ENCODE data around the gene RHOBTB3. TPM values are rescaled to one million over a fixed set of nuclear protein-coding genes. Genes with fewer than 3 reads are reported as not detected.

Gene RHOBTB3
- total and polyA plus RNA-seq, 4 donors: 10.5 to 59.8 (median 39.8) TPM

- 95% methylated on average over 1 of the region's 1 CpG for WGBS
- H3K4me3 ChIP-seq (ENCODE audit: low read depth in 1 of 3, low read length in 3 of 3): no peak overlapping the region
- no peaks in the 10 kb centered on the region for H3K9me3 ChIP-seq (ENCODE audit: control insufficient read depth in 4 of 4, low read length in 3 of 4)
- DNase-seq (ENCODE audit: low spot score): no peak
- no peaks in the 10 kb centered on the region for H3K36me3 ChIP-seq (ENCODE audit: control insufficient read depth in 4 of 4, insufficient read depth in 3 of 4, low read depth in 1 of 4, low read length in 3 of 4)
- no peak for TF ChIP-seq JUND (IDR thresholded peaks at IDR 0.05)
- TF ChIP-seq RAD21 (IDR thresholded peaks at IDR 0.05): no peak
- no peaks in the 10 kb centered on the region for H3K4me1 ChIP-seq (ENCODE audit: control insufficient read depth in 4 of 4, insufficient read depth in 4 of 4, low read length in 3 of 4)
- no peak overlapping the region for H3K27ac ChIP-seq (ENCODE audit: low read depth in 1 of 2, low read length in 2 of 2)
- H3K27me3 ChIP-seq (ENCODE audit: control insufficient read depth in 4 of 4, insufficient read depth in 4 of 4, low read length in 3 of 4): no peaks in the 10 kb centered on the region
- no peak overlapping the region for H3K9ac ChIP-seq (ENCODE audit: low read depth in 1 of 2, low read length in 2 of 2)
These were observed 41.5 kb upstream of the RHOBTB3 start for GRCh38 chr5:95689680-95690079.

- Histone ChIP-seq H3K9ac (ENCODE audit: low read depth in 1 of 2, low read length in 2 of 2) (no peak overlapping the region), H3K9me3 (ENCODE audit: control insufficient read depth in 4 of 4, low read length in 3 of 4) (no peaks in the 10 kb centered on the region), H3K36me3 (ENCODE audit: control insufficient read depth in 4 of 4, insufficient read depth in 3 of 4, low read depth in 1 of 4, low read length in 3 of 4) (no peaks in the 10 kb centered on the region), H3K4me3 (ENCODE audit: low read depth in 1 of 3, low read length in 3 of 3) (no peak overlapping the region), H3K4me1 (ENCODE audit: control insufficient read depth in 4 of 4, insufficient read depth in 4 of 4, low read length in 3 of 4) (no peaks in the 10 kb centered on the region), H3K27ac (ENCODE audit: low read depth in 1 of 2, low read length in 2 of 2) (no peak overlapping the region), H3K27me3 (ENCODE audit: control insufficient read depth in 4 of 4, insufficient read depth in 4 of 4, low read length in 3 of 4) (no peaks in the 10 kb centered on the region)
- DNase-seq (ENCODE audit: low spot score): no peak
- TF ChIP-seq MAX (IDR thresholded peaks at IDR 0.05) (no peak), EGR1 (IDR thresholded peaks at IDR 0.05; ENCODE audit: low read depth in 2 of 2) (no peak), HNF4G (IDR thresholded peaks at IDR 0.05) (no peak), RXRA (IDR thresholded peaks at IDR 0.05) (no peak), ATF3 (IDR thresholded peaks at IDR 0.05) (no peak), FOXA2 (IDR thresholded peaks at IDR 0.05) (no peak), SP1 (IDR thresholded peaks at IDR 0.05) (no peak), CTCF (IDR thresholded peaks at IDR 0.05; ENCODE audit: low read depth, low read length, missing input control) (no peak), FOXA1 (IDR thresholded peaks at IDR 0.05) (no peak)
These were observed 40.8 kb upstream of the RHOBTB3 start for GRCh38 chr5:95690333-95690732.

- Histone ChIP-seq H3K9ac (ENCODE audit: low read depth in 1 of 2, low read length in 2 of 2) (no peak overlapping the region), H3K9me3 (ENCODE audit: control insufficient read depth in 4 of 4, low read length in 3 of 4) (no peaks in the 10 kb centered on the region), H3K4me3 (ENCODE audit: low read depth in 1 of 3, low read length in 3 of 3) (no peak overlapping the region), H3K36me3 (ENCODE audit: control insufficient read depth in 4 of 4, insufficient read depth in 3 of 4, low read depth in 1 of 4, low read length in 3 of 4) (no peaks in the 10 kb centered on the region), H3K27ac (ENCODE audit: low read depth in 1 of 2, low read length in 2 of 2) (no peak overlapping the region), H3K4me1 (ENCODE audit: control insufficient read depth in 4 of 4, insufficient read depth in 4 of 4, low read length in 3 of 4) (no peaks in the 10 kb centered on the region), H3K27me3 (ENCODE audit: control insufficient read depth in 4 of 4, insufficient read depth in 4 of 4, low read length in 3 of 4) (no peaks in the 10 kb centered on the region)
- 73% methylated on average over 7 of the region's 7 CpGs for WGBS
- no peak for TF ChIP-seq RXRA (IDR thresholded peaks at IDR 0.05)
- TF ChIP-seq ZBTB33 (IDR thresholded peaks at IDR 0.05): no peak
- no peak for TF ChIP-seq RAD21 (IDR thresholded peaks at IDR 0.05)
- TF ChIP-seq CTCF (IDR thresholded peaks at IDR 0.05; ENCODE audit: low read depth, low read length, missing input control): no peak
- DNase-seq (ENCODE audit: low spot score): no peak
These were observed 33.1 kb upstream of the RHOBTB3 start for GRCh38 chr5:95697781-95698681.
